NCI-H1417 treated with DMSO at 0.1 percent for 48 hours (cell line): ENCODE measurements around the gene ZMYND8.
"Not testable (repeated sequence)": the region's sequence is repeated elsewhere in the genome, so short reads cannot be mapped to it uniquely, and the experiment has no call there.

Experiments
- DNase-seq: peaks from one replicate; lab custom pipeline; 2025; lab: John Stamatoyannopoulos, UW

ZMYND8 gene

DNA sequence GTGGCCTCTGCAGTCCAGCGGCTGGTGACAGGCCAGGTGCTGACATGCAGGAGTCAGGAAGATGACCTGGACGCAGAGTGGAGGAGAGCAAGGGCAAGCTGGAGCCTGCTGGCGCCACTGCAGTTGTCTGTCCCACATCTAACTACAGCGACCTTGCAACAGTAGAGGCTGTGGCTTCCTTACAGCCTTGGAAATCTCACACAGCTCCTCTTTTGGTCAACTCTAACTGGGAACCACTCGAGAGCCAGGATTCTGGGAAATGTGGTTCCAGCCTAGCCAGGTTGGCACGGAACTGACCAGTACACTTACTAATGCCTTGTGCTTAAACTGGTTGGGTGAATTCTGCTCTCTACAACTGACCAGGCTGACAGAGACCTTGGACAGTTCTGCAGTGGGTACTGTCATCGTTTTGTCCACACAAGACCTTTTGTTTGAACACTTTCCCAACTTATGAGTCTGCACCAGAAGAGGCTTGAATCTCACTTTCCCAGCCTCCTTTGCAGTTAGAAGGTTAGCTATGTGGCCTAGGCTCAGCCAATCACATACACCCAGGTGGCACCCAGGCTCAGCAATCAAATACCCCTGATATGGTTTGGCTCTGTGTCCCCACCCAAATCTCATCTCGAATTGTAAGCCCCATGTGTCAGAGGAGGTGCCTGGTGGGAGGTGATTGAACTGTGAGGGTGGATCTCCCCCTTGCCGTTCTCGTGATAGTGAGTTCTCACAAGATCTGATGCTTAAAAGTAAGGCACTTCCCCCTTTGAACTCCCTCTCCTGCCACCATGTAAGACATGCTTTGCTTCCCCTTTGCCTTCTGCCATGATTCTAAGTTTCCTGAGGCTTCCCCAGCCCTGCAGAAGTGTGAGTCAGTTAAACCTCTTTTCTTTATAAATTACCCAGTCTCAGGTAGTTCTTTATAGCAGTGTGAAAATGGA lies 153.5 kb downstream of the ZMYND8 start:
- no peak for DNase-seq

GRCh38 chr20:47201074-47201730 lies 155.3 kb downstream of the ZMYND8 start:
- DNase-seq = no peak

DNA sequence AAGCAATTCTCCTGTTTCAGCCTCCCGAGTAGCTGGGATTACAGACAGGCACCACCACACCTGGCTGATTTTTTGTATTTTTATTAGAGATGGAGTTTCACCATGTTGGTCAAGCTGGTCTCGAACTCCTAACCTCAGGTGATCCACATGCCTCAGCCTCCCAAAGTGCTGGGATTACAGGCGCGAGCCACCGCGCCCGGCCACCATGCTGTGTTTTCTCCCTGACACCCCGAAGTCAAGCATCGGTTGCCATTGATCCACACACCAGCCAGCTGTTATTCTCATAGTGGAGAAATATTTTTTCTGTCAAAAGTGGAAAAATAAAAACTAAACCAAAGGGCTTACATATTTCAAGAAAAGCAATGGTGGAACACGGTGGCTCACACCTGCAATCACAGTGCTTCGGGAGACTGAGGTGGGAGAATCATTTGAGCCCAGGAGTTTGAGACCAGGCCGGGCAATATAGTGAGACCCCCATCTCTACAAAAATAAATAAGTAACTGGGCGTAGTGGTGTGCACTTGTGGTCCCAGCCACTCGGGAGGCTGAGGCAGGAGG lies 157.4 kb downstream of the ZMYND8 start:
- DNase-seq = no peak

GRCh38 chr20:47198254-47198671 lies 158.2 kb downstream of the ZMYND8 start:
- DNase-seq = no peak

DNA sequence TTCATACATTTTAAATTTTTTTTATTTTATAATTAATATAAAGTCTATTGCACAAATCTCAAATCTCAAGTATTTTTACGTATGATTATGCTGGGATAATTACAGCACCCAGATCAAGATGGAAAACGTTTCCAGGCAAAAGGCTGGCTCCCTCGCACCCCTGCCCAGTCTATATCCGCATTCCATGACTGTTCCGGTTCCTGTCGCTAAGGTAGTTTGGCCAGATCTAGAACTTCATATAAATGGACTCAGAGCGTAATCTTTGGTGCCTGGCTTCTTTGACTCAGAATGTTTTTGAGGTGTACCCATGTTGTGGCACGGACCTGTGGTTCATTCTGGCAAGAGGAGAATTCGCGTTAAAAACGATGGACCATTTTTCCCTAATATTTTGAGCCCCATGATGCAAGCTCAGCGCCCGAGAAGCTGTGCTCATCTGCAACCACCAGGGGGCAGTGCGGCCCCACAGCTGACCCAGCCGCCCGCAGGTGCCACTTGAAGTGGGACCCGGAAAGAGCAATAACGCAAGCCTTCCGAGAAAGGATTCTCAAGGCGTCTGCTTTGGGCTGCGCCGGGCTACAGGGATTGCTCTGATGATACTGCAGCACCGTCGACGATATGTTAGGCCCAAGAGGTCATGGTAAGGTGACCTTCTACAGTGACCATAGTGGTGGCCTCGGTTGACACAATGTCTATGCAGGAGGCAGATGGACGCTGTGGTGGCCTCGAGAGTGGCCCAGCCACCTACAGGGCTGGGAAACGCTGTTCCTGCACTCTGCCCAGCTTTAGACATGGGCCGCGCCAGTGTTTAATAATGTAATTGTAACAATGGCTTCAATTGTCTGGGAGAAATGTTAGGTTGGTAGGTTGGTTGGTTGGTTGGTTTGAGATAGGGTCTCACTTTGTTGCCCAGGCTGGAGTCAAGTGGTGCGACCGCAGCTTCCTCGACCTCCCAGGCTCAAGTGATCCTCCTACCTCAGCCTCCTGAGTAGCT lies 160.1 kb downstream of the ZMYND8 start:
- DNase-seq = no peak

GRCh38 chr20:47195573-47195972 lies 160.9 kb downstream of the ZMYND8 start:
- no peak for DNase-seq

GRCh38 chr20:47191956-47192355 lies 164.5 kb downstream of the ZMYND8 start:
- no peak for DNase-seq

DNA sequence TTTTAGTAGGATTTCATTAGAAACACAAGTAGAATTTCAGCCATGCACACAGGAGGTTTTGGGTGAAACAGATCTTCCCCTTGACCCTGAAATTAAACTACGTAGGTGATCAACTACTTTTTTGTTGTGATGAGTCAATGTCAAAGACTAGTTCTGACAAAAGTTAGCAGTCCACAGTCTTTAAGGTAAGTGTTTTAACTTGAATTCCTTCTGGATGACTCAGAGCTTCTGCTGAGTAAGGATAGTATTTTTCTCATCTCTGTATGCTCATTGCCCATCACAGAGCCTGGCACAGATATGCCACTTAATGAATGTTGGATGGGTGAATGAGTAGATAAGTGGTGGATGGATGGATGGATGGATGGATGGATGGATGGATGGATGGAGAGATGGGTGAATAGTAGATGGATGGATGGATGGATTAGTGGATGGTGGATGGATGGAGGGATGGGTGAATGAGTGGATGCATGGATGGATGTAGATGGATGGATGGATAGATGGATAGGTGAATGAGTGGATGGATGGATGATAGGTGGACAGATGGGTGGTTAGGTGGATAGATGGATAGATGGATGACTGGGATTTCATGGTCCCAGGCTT lies 165.3 kb downstream of the ZMYND8 start:
- DNase-seq = no peak

- no peak for DNase-seq
Observed at GRCh38 chr20:47189060-47189459, 167.4 kb downstream of the ZMYND8 start.

- DNase-seq = no peak
Observed at GRCh38 chr20:47188540-47188939, 168.0 kb downstream of the ZMYND8 start.

DNA sequence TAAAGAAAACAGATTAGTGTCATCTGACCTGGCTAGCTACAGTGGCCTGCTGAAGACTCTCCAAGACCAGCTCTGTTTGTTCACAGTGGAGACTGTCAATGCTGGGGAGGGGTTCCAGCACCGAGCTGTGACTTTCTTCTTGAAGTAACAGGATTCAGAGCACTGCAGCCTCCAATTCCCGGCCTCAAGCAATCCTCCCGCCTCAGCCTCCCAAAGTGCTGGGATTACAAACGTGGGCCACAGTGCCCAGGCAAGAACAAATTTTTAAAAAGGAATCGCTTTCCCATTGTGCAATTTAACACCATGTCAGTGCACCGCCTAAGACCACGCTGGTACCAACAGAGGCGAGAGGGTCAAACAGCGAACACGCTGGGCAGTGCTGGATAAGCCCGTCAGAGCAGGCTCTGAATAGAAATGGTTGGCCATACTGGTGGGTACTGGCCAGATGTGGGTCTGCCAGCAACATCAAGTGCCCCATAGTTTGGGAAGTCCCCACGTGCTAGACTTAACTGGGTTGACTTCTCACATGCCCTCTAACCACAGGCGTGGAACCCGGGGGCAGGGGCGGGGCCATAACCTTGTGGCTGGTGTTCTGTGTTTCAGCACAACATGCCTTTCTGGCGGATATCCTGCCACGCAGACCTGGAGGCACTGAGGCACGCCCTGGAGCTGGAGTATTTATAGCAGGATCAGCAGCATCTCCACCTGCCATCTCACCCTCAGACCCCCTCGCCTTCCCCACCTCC lies 168.9 kb downstream of the ZMYND8 start:
- DNase-seq = no peak

GRCh38 chr20:47183367-47183766 lies 173.1 kb downstream of the ZMYND8 start:
- no peak for DNase-seq

DNA sequence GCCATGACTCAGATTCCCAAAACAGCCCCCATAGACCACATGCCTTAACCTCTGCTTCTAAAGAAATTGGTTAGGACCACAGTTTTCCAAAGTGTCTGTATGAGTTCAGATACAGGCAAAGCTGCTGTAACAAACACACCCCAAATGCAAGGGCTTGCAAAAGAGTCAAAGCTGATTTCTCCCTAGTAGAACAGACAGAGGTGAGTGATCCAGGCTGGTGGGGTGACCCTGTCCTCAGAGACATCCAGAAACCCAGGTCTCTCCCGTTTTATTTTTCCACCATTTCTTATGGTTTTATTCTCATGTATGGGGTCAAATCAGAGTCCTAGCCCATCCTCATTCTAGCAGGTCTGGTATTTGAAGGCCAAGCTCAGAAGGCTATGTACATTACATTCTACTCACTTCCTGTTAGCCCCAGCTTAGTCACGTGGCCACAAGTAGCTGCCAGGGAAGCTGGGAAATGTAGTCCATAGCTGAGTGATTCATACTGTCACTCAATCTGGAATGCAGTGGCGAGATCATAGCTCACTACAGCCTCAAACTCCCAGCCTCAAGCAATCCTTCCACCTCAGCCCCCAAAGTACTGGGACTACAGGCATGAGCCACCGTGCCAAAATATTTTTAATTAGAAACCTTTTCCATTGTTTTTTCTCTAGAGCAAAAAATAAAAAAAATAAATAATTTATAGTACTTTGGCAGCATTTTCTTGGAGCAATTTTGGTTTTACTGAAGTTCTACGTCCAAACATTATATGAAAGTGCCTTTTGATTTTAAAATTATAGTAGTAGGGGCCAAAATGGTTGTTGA lies 175.2 kb downstream of the ZMYND8 start:
- DNase-seq = no peak

DNA sequence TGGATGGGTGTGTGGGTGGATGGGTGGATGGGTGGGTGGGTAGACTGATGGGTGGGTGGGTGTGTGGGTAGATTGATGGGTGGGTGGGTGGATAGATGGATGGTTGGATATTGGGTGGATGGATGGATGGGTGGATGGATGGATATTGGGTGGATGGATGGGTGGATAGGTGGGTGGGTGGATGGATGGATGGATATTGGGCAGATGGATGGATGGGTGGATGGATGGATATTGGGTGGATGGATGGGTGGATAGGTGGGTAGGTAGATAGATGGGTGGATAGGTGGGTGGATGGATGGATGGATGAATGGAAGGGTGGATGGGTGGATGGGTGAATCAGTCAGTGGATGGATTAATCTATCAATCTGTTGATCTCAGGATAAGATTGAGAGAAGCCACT lies 177.2 kb downstream of the ZMYND8 start:
- no peak for DNase-seq

DNA sequence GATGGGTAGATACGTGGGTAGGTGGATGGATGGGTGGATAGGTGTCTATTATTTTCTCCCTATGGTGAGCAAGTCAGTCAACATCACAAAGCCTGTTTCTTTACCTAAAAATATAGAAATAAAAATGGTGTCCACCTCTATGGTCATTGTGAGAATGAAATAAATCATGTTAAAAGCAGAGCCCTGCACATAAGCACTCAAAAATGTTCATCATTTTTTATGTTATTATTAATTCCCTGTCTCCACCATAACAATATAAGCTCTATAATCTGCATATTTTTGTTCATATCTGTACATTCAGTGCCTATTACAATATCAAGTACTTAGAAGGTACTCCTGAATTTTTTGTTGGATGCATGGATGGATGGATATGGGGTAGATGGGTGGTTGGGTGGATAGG lies 177.6 kb downstream of the ZMYND8 start:
- no peak for DNase-seq

GRCh38 chr20:47178277-47178676 lies 178.2 kb downstream of the ZMYND8 start:
- no peak for DNase-seq

GRCh38 chr20:47176217-47176616 lies 180.3 kb downstream of the ZMYND8 start:
- not testable (repeated sequence) for DNase-seq

DNA sequence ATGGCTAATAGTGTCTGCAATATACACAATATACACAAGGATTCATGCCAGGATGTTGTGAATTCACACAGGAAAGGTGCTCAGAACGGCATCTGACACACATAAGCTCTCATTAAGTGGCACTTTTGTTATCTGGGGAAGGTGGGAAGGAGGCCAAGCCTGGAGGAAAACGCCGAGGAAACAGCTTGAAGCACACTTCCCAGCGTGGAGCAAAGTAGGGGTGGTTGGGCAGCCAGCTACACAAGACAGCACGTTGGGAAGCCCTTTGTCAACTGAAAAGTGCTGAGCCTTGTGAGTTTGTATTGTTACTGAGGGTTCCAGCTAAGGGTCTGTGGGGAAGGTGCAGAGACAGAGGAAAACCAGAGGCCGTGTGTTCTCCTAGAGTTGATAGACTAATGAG lies 181.0 kb downstream of the ZMYND8 start:
- no peak for DNase-seq

DNA sequence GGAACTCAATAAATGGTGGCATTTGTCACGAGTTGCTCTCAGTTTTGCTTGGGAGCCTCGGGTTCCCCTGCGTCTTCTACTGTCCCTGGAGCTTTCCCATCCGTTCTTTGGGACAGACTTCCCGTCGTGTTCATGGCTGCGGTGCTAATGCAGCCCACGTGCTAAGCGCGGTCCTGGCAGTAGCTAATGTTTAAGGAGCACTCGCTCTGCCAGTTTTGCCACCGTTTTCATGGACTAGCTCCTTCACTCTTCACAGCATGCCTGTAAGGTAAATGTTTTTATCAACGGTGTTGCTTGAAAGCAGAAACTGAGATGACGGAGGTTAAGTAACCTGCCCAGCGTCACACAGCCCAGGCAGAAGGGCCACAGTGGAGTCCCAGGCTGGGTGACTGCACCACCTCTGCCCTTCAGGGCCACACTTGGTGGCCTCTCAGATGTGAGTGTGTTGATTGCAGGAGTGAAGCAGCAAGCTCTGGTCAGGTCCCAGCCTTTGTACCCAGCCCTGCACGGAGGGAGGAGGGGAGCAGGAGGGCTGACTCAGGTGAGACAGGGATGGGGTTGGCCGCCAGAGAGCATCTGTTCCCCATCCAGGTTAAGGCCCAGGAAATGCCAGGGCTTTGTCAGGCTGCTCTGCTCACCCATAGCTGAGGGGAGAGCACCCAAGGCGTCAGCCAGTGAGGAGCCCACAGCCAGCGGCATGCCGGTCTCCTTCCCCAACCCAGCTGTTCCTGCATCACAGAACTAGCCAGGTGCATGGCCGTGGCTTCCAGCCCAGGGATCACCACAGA lies 181.8 kb downstream of the ZMYND8 start:
- no peak for DNase-seq
